ENCODE data around the gene TRAPPC12.

DNA sequence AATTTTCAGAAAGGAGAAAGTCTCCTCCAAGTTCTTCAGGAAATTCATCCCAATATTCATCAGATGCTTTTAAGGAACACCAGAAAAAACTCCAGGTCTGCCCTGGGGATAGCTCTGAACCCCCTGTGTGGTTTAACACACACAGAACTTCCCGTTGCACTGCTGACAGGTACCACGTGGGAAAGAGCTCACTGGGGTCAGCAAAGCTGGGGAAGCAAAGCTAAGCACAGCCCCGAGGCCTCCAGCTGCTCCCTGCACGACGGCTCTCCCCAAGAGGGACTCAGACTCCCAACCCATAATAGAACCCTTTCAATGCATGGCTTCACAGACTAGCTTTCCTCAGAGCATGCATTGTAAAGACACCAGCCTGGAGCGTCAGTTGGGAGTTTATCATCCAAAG, 111.8 kb downstream of the TRAPPC12 start:
- TF ChIP-seq EP300 (IDR thresholded peaks at IDR 0.05) (no peak), POLR2AphosphoS5 (IDR thresholded peaks at IDR 0.05) (no peak)

All from gastroesophageal sphincter (tissue), 2 donors.